ENCODE data around the gene ZMIZ1. TPM values are rescaled to one million over a fixed set of nuclear protein-coding genes. Genes with fewer than 3 reads are reported as not detected.

ZMIZ1 gene
- total RNA-seq, 1 donor from 2014 or later = 11.5 TPM

DNA sequence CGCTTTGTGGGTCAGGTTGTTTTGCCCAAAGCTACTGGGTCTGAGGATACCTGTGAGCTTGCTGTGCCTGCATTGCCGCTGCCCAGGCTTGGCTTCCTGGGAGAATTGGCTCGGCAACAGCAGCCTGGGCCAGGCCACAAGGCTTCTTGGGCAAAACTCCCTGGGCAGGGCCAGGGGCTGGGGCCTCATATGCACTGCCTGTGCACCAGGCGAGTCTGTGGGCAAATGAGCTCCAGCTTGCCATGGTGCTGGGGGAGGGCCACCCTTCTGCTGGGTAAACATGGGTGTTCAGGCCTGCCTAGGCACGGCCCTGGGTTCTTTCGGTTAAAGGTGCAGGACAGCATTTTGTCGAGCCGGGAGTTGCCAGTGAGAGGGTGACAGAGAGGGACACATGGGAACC lies 19.4 kb downstream of the ZMIZ1 start:
- Histone ChIP-seq H3K4me3 (ENCODE audit: low read length in 3 of 3) (peak overlapping the region in 2 of 3 donors; percentile 29 to 42), H3K4me1 (ENCODE audit: control insufficient read depth in 3 of 3, insufficient read depth in 3 of 3, low read length in 3 of 3) (peaks cover 66 to 86% (median 84%) of the 10 kb centered on the region in 3 donors), H3K9ac (ENCODE audit: low read depth in 1 of 3, low read length in 3 of 3) (peak overlapping the region; percentile 12 to 69 (median 51)), H3K9me3 (ENCODE audit: control insufficient read depth in 3 of 3, low read length in 3 of 3) (no peaks in the 10 kb centered on the region), H3K27me3 (ENCODE audit: control insufficient read depth in 3 of 3, insufficient read depth in 3 of 3, low read length in 3 of 3) (no peaks in the 10 kb centered on the region), H3K27ac (ENCODE audit: low read depth, low read length) (no peak overlapping the region), H3K36me3 (ENCODE audit: control insufficient read depth in 3 of 3, insufficient read depth in 3 of 3, low read length in 3 of 3) (peaks cover 0 to 2% (median 0%) of the 10 kb centered on the region in 3 donors)

GRCh38 chr10:79088613-79089355 lies 20.0 kb downstream of the ZMIZ1 start:
- Histone ChIP-seq H3K4me1 (ENCODE audit: control insufficient read depth in 3 of 3, insufficient read depth in 3 of 3, low read length in 3 of 3) (peaks cover 64 to 86% (median 83%) of the 10 kb centered on the region in 3 donors), H3K36me3 (ENCODE audit: control insufficient read depth in 3 of 3, insufficient read depth in 3 of 3, low read length in 3 of 3) (peaks cover 0 to 2% (median 0%) of the 10 kb centered on the region in 3 donors), H3K4me3 (ENCODE audit: low read length in 3 of 3) (peak overlapping the region in 1 of 3 donors; percentile 29), H3K9me3 (ENCODE audit: control insufficient read depth in 3 of 3, low read length in 3 of 3) (no peaks in the 10 kb centered on the region), H3K9ac (ENCODE audit: low read depth in 1 of 3, low read length in 3 of 3) (peak overlapping the region; percentile 12 to 69 (median 51)), H3K27me3 (ENCODE audit: control insufficient read depth in 3 of 3, insufficient read depth in 3 of 3, low read length in 3 of 3) (no peaks in the 10 kb centered on the region), H3K27ac (ENCODE audit: low read depth, low read length) (no peak overlapping the region)

DNA sequence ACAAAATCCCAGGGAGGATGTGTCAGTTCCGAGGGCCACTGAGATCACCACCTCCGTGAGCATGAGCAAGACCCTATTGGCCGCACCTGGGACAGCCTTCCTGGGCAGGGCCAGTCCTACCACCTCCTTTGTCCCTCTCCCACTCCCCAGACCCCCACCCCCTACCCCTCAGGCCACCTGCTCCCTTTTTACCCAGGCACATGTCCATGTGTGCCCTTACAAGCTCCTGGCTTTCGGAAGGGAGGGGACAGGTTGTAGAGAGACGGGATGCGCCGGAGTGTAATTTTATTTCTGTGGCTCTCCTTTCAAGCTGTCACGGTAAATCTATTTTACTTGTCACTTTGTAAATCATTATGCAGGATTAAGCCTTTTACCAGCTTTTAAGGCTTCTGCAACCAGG lies 20.9 kb downstream of the ZMIZ1 start:
- Histone ChIP-seq H3K27ac (ENCODE audit: low read depth, low read length) (no peak overlapping the region), H3K9me3 (ENCODE audit: control insufficient read depth in 3 of 3, low read length in 3 of 3) (no peaks in the 10 kb centered on the region), H3K4me1 (ENCODE audit: control insufficient read depth in 3 of 3, insufficient read depth in 3 of 3, low read length in 3 of 3) (peaks cover 64 to 86% (median 83%) of the 10 kb centered on the region in 3 donors)

GRCh38 chr10:79090134-79090803 lies 21.5 kb downstream of the ZMIZ1 start:
- no peak overlapping the region for H3K4me3 ChIP-seq (ENCODE audit: low read length in 3 of 3)
- H3K9me3 ChIP-seq (ENCODE audit: control insufficient read depth in 3 of 3, low read length in 3 of 3) = no peaks in the 10 kb centered on the region
- peaks cover 65 to 86% (median 84%) of the 10 kb centered on the region in 3 donors for H3K4me1 ChIP-seq (ENCODE audit: control insufficient read depth in 3 of 3, insufficient read depth in 3 of 3, low read length in 3 of 3)
- H3K27ac ChIP-seq (ENCODE audit: low read depth, low read length) = no peak overlapping the region
- H3K36me3 ChIP-seq (ENCODE audit: control insufficient read depth in 3 of 3, insufficient read depth in 3 of 3, low read length in 3 of 3) = peaks cover 0 to 2% (median 0%) of the 10 kb centered on the region in 3 donors
- H3K27me3 ChIP-seq (ENCODE audit: control insufficient read depth in 3 of 3, insufficient read depth in 3 of 3, low read length in 3 of 3) = no peaks in the 10 kb centered on the region
- peak overlapping the region in 1 of 3 donors; percentile 32 for H3K9ac ChIP-seq (ENCODE audit: low read depth in 1 of 3, low read length in 3 of 3)

More for the DNA sequence above, 20.9 kb downstream of the ZMIZ1 start:
- no peak overlapping the region for H3K4me3 ChIP-seq (ENCODE audit: low read length in 3 of 3)
- no peak overlapping the region for H3K9ac ChIP-seq (ENCODE audit: low read depth in 1 of 3, low read length in 3 of 3)
- no peaks in the 10 kb centered on the region for H3K27me3 ChIP-seq (ENCODE audit: control insufficient read depth in 3 of 3, insufficient read depth in 3 of 3, low read length in 3 of 3)
- peaks cover 0 to 2% (median 0%) of the 10 kb centered on the region in 3 donors for H3K36me3 ChIP-seq (ENCODE audit: control insufficient read depth in 3 of 3, insufficient read depth in 3 of 3, low read length in 3 of 3)

DNA sequence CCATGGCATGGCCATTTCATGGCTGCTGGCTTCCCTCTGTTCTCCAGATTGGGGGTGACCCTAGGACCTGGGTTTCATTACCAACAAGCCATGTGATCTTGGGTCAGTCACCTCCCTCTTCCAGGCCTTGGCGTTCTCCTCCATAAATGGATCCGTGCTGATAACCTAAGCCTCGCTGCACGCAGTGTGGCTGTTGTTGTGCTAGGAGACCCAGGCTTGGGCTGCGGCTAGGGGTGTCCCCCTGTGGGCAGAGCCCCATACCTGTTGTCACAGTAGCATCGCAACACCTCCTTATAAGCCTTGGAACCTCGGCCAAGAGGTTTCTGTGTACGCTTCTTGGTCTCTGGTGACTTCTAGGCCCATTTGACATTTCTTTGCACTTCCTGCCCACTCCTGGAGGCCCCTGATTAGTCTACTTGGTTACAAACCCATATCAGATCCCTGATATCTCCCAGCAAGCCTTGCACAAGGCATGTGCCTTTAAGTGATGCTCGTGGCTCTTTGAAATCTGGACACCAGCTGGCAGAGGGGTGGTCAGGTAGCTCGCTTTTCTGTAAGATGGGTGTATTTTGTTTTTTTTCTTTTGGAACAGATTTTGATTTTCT lies 23.6 kb downstream of the ZMIZ1 start:
- Histone ChIP-seq H3K4me1 (ENCODE audit: control insufficient read depth in 3 of 3, insufficient read depth in 3 of 3, low read length in 3 of 3) (peaks cover 68 to 89% (median 87%) of the 10 kb centered on the region in 3 donors), H3K4me3 (ENCODE audit: low read length in 3 of 3) (no peak overlapping the region), H3K9ac (ENCODE audit: low read depth in 1 of 3, low read length in 3 of 3) (no peak overlapping the region), H3K27me3 (ENCODE audit: control insufficient read depth in 3 of 3, insufficient read depth in 3 of 3, low read length in 3 of 3) (no peaks in the 10 kb centered on the region), H3K9me3 (ENCODE audit: control insufficient read depth in 3 of 3, low read length in 3 of 3) (no peaks in the 10 kb centered on the region), H3K27ac (ENCODE audit: low read depth, low read length) (no peak overlapping the region), H3K36me3 (ENCODE audit: control insufficient read depth in 3 of 3, insufficient read depth in 3 of 3, low read length in 3 of 3) (peaks cover 0 to 2% (median 0%) of the 10 kb centered on the region in 3 donors)

DNA sequence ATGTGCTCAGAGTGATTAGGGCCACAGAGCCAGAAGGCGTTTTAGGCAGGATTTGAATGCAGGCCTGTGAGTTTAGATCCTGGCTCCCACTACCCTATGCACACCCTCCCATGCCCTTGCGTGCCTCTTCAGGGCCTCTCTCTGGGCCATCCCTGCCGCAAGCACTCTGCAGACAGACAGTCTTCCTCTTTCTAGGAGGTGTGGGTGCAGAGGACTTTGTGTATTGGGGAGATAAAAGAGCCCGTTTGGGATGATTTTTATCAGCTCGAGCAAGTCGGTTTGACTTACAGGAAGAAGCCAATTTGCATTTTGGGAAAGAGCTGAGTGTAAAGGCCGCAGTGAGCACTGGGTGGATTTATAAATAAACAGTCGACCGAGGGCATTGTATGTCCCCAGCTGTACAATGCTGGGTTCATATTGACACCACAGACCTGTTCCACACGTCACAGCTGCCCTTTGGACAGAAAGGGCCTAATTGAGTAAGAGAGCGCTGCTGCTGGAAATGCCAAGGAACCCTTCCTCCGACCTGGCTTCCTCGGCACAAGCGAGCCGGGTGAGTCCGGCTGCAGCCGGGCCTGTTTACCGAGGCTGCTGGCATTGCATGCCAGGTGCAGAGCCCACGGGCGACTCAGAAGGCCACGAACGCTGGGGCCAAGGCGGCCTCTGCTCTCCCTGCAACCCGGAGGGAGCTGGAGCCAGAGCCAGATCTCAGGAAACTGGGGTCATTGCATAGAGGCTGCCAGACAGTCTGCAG lies 25.1 kb downstream of the ZMIZ1 start:
- Histone ChIP-seq H3K27me3 (ENCODE audit: control insufficient read depth in 3 of 3, insufficient read depth in 3 of 3, low read length in 3 of 3) (no peaks in the 10 kb centered on the region), H3K4me1 (ENCODE audit: control insufficient read depth in 3 of 3, insufficient read depth in 3 of 3, low read length in 3 of 3) (peaks cover 70 to 89% (median 87%) of the 10 kb centered on the region in 3 donors), H3K36me3 (ENCODE audit: control insufficient read depth in 3 of 3, insufficient read depth in 3 of 3, low read length in 3 of 3) (peaks cover 0 to 2% (median 0%) of the 10 kb centered on the region in 3 donors), H3K4me3 (ENCODE audit: low read length in 3 of 3) (peak overlapping the region; percentile 20 to 54 (median 34)), H3K9me3 (ENCODE audit: control insufficient read depth in 3 of 3, low read length in 3 of 3) (no peaks in the 10 kb centered on the region), H3K9ac (ENCODE audit: low read depth in 1 of 3, low read length in 3 of 3) (peak overlapping the region; percentile 59 to 83 (median 78)), H3K27ac (ENCODE audit: low read depth, low read length) (peak overlapping the region; percentile 75)

DNA sequence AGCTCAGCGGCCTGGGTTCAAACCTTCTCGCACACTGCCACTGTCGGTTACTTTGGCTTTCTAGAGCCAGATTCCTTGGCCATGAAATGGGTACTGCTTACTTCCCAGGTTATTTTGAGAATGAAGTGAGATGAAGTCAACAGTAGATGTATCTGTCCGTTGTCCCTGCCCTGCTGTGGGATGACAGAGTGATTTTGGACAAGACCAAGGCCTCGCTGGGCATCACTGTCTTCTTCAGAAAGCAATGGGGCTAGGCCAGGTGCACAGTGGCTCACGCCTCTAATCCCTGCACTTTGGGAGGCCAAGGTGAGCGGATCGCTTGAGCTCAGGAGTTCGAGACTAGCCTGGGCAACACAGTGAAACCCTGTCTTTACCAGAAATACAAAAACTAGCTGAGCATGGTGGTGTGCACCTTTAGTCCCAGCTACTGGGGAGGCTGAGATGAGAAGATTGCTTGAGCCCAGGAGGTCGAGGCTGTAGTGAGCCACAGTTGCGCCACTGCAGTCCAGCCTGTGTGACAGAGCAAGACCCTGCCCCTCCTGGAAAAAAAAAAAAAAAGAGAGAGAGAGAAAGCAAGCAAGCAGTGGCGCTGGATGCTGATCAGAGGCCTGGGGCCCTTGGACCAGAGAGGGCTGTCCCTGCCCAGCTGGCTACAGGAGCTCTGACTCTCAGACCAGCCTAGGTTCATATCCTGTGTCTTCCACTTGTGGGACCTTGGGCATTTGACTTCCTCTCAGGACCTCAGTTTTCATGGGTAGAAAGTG lies 25.8 kb downstream of the ZMIZ1 start:
- Histone ChIP-seq H3K4me1 (ENCODE audit: control insufficient read depth in 3 of 3, insufficient read depth in 3 of 3, low read length in 3 of 3) (peaks cover 75 to 94% (median 90%) of the 10 kb centered on the region in 3 donors), H3K9ac (ENCODE audit: low read depth in 1 of 3, low read length in 3 of 3) (peak overlapping the region; percentile 59 to 83 (median 78)), H3K4me3 (ENCODE audit: low read length in 3 of 3) (peak overlapping the region in 2 of 3 donors; percentile 34 to 54)

GRCh38 chr10:79095316-79095715 lies 26.6 kb downstream of the ZMIZ1 start:
- Histone ChIP-seq H3K9me3 (ENCODE audit: control insufficient read depth in 3 of 3, low read length in 3 of 3) (no peaks in the 10 kb centered on the region), H3K27ac (ENCODE audit: low read depth, low read length) (peak overlapping the region; percentile 75), H3K27me3 (ENCODE audit: control insufficient read depth in 3 of 3, insufficient read depth in 3 of 3, low read length in 3 of 3) (no peaks in the 10 kb centered on the region), H3K9ac (ENCODE audit: low read depth in 1 of 3, low read length in 3 of 3) (peak overlapping the region in 1 of 3 donors; percentile 83), H3K36me3 (ENCODE audit: control insufficient read depth in 3 of 3, insufficient read depth in 3 of 3, low read length in 3 of 3) (peaks cover 0 to 4% (median 3%) of the 10 kb centered on the region in 3 donors), H3K4me3 (ENCODE audit: low read length in 3 of 3) (no peak overlapping the region), H3K4me1 (ENCODE audit: control insufficient read depth in 3 of 3, insufficient read depth in 3 of 3, low read length in 3 of 3) (peaks cover 72 to 93% (median 91%) of the 10 kb centered on the region in 3 donors)

More for the DNA sequence above, 25.8 kb downstream of the ZMIZ1 start:
- Histone ChIP-seq H3K9me3 (ENCODE audit: control insufficient read depth in 3 of 3, low read length in 3 of 3) (no peaks in the 10 kb centered on the region), H3K36me3 (ENCODE audit: control insufficient read depth in 3 of 3, insufficient read depth in 3 of 3, low read length in 3 of 3) (peaks cover 0 to 4% (median 3%) of the 10 kb centered on the region in 3 donors), H3K27ac (ENCODE audit: low read depth, low read length) (peak overlapping the region; percentile 75), H3K27me3 (ENCODE audit: control insufficient read depth in 3 of 3, insufficient read depth in 3 of 3, low read length in 3 of 3) (no peaks in the 10 kb centered on the region)

DNA sequence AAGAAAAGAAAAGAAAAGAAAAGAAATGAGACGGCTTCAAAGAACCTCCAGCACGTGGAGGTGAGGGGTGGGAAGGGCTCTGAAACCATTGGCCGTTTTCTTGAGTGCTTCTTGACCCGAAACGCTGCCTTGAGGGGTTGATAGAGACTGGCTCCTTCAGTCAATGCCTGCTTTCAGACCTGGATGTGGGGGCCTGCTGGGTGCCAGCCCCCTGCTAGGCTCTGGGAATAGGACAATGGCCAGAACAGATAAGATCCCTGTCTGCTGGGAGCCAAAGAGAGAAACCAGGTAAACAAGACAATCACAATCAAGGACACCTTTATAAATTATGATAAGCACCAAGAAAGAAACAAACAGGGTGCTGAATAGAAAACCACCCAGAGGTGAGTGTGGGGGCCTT lies 27.7 kb downstream of the ZMIZ1 start:
- H3K4me3 ChIP-seq (ENCODE audit: low read length in 3 of 3) = no peak overlapping the region
- no peak overlapping the region for H3K27ac ChIP-seq (ENCODE audit: low read depth, low read length)
- peak overlapping the region in 2 of 3 donors; percentile 30 to 50 for H3K9ac ChIP-seq (ENCODE audit: low read depth in 1 of 3, low read length in 3 of 3)
- H3K36me3 ChIP-seq (ENCODE audit: control insufficient read depth in 3 of 3, insufficient read depth in 3 of 3, low read length in 3 of 3) = peaks cover 0 to 4% (median 3%) of the 10 kb centered on the region in 3 donors
- H3K4me1 ChIP-seq (ENCODE audit: control insufficient read depth in 3 of 3, insufficient read depth in 3 of 3, low read length in 3 of 3) = peaks cover 78 to 94% (median 93%) of the 10 kb centered on the region in 3 donors
- no peaks in the 10 kb centered on the region for H3K9me3 ChIP-seq (ENCODE audit: control insufficient read depth in 3 of 3, low read length in 3 of 3)
- no peaks in the 10 kb centered on the region for H3K27me3 ChIP-seq (ENCODE audit: control insufficient read depth in 3 of 3, insufficient read depth in 3 of 3, low read length in 3 of 3)

All from skeletal muscle tissue (tissue), 4 donors.